ENCODE data around the gene CCDC167. TPM values are rescaled to one million over a fixed set of nuclear protein-coding genes. Genes with fewer than 3 reads are reported as not detected.

Gene CCDC167
- total RNA-seq, 3 donors from 2014 or later (not counting 1 experiment from before 2014, with no cell fraction given) = 10.2 to 27.4 (median 19.4) TPM

GRCh38 chr6:37514837-37515236, 15.1 kb upstream of the CCDC167 start:
- intact Hi-C loops (cut with micrococcal nuclease) = loop anchor here (5.0 kb wide), 1 partner anchor 83 kb away; the partner anchor contains the start of gene CMTR1
- Mint-ChIP-seq H3K4me1 (peaks cover 53 to 67% of the 10 kb centered on the region in 2 donors), H3K27me3 (ENCODE audit: low read depth in 2 of 2) (peaks cover 0 to 9% of the 10 kb centered on the region in 2 donors)

DNA sequence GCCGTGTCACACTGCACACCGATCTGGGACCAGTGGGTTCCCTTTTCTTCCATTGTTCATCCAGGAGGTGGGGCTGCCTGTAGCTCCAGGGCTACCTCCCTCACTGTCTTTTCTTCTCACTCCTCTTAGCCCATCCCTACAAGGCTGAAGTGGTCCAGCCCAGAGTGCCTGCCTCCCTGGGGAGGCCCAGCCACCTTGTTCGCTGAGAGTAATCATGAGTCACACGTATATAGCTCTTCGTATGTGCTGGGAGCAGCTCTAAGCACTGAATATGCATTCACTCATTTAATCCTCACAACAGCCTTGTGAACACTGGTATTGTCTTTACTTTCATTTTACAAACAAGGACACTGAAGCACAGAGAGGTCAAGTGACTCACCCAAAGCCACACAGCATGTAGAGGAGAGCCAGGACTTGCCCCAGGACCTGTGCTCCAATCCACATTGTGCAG, 14.7 kb upstream of the CCDC167 start:
- peaks cover 52 to 66% of the 10 kb centered on the region in 2 donors for H3K4me1 Mint-ChIP-seq
- TF ChIP-seq, protein P1, sequence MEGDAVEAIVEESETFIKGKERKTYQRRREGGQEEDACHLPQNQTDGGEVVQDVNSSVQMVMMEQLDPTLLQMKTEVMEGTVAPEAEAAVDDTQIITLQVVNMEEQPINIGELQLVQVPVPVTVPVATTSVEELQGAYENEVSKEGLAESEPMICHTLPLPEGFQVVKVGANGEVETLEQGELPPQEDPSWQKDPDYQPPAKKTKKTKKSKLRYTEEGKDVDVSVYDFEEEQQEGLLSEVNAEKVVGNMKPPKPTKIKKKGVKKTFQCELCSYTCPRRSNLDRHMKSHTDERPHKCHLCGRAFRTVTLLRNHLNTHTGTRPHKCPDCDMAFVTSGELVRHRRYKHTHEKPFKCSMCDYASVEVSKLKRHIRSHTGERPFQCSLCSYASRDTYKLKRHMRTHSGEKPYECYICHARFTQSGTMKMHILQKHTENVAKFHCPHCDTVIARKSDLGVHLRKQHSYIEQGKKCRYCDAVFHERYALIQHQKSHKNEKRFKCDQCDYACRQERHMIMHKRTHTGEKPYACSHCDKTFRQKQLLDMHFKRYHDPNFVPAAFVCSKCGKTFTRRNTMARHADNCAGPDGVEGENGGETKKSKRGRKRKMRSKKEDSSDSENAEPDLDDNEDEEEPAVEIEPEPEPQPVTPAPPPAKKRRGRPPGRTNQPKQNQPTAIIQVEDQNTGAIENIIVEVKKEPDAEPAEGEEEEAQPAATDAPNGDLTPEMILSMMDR (IDR thresholded peaks at IDR 0.05) = no peak
- H3K27me3 ChIP-seq (ENCODE audit: control insufficient read depth, insufficient read depth, low read length) = no peaks in the 10 kb centered on the region
- DNase-seq = peak in 1 of 2 donors; percentile 66
- no peaks in the 10 kb centered on the region for H3K9me3 ChIP-seq (ENCODE audit: control insufficient read depth, insufficient read depth, low read length)
- H3K36me3 ChIP-seq (ENCODE audit: control insufficient read depth, insufficient read depth, low read length) = no peaks in the 10 kb centered on the region
- H3K9me3 Mint-ChIP-seq = no peaks in the 10 kb centered on the region
- peak overlapping the region; percentile 90 to 96 for H3K27ac Mint-ChIP-seq
- peaks cover 68% of the 10 kb centered on the region for H3K4me1 ChIP-seq (ENCODE audit: control insufficient read depth, insufficient read depth, low read length)
- intact Hi-C loops (cut with micrococcal nuclease) = no loop called here
- no peak overlapping the region for H3K4me3 ChIP-seq (ENCODE audit: low read length)
- no peak overlapping the region for H3K4me3 Mint-ChIP-seq
- peak in 1 of 3 donors; percentile 11 for ATAC-seq
- peak overlapping the region; percentile 92 for H3K27ac ChIP-seq (ENCODE audit: low read length)
- no peaks in the 10 kb centered on the region for H3K36me3 Mint-ChIP-seq
- peaks cover 0 to 9% of the 10 kb centered on the region in 2 donors for H3K27me3 Mint-ChIP-seq (ENCODE audit: low read depth in 2 of 2)
- WGBS (ENCODE audit: insufficient coverage) = 72% methylated on average over 5 of the region's 5 CpGs

More at GRCh38 chr6:37514837-37515236, 15.1 kb upstream of the CCDC167 start:
- Histone ChIP-seq H3K9me3 (ENCODE audit: control insufficient read depth, insufficient read depth, low read length) (no peaks in the 10 kb centered on the region), H3K4me3 (ENCODE audit: low read length) (no peak overlapping the region), H3K27me3 (ENCODE audit: control insufficient read depth, insufficient read depth, low read length) (no peaks in the 10 kb centered on the region), H3K4me1 (ENCODE audit: control insufficient read depth, insufficient read depth, low read length) (peaks cover 69% of the 10 kb centered on the region), H3K27ac (ENCODE audit: low read length) (peak overlapping the region; percentile 92), H3K36me3 (ENCODE audit: control insufficient read depth, insufficient read depth, low read length) (no peaks in the 10 kb centered on the region)
- ATAC-seq (no peak), DNase-seq (peak in 1 of 2 donors; percentile 59)
- no peaks in the 10 kb centered on the region for H3K9me3 Mint-ChIP-seq
- peak overlapping the region; percentile 90 to 96 for H3K27ac Mint-ChIP-seq
- TF ChIP-seq, protein P1 (IDR thresholded peaks at IDR 0.05) = no peak
- H3K36me3 Mint-ChIP-seq = no peaks in the 10 kb centered on the region
- WGBS (ENCODE audit: insufficient coverage) = 90% methylated on average over 7 of the region's 7 CpGs
- no peak overlapping the region for H3K4me3 Mint-ChIP-seq

GRCh38 chr6:37513576-37513975, 13.9 kb upstream of the CCDC167 start:
- TF ChIP-seq, protein P1 (IDR thresholded peaks at IDR 0.05) = no peak
- H3K9me3 Mint-ChIP-seq = no peaks in the 10 kb centered on the region
- H3K4me3 Mint-ChIP-seq = peak overlapping the region; percentile 17
- peak overlapping the region; percentile 29 to 63 for H3K27ac Mint-ChIP-seq
- Histone ChIP-seq H3K4me3 (ENCODE audit: low read length) (no peak overlapping the region), H3K27me3 (ENCODE audit: control insufficient read depth, insufficient read depth, low read length) (no peaks in the 10 kb centered on the region), H3K9me3 (ENCODE audit: control insufficient read depth, insufficient read depth, low read length) (no peaks in the 10 kb centered on the region), H3K27ac (ENCODE audit: low read length) (no peak overlapping the region), H3K4me1 (ENCODE audit: control insufficient read depth, insufficient read depth, low read length) (peaks cover 61% of the 10 kb centered on the region), H3K36me3 (ENCODE audit: control insufficient read depth, insufficient read depth, low read length) (no peaks in the 10 kb centered on the region)
- DNase-seq = no peak
- H3K27me3 Mint-ChIP-seq (ENCODE audit: low read depth in 2 of 2) = peaks cover 0 to 9% of the 10 kb centered on the region in 2 donors
- ATAC-seq = no peak
- intact Hi-C loops (cut with micrococcal nuclease) = no loop called here
- 85% methylated on average over 10 of the region's 10 CpGs for WGBS (ENCODE audit: insufficient coverage)
- peaks cover 45 to 59% of the 10 kb centered on the region in 2 donors for H3K4me1 Mint-ChIP-seq
- no peaks in the 10 kb centered on the region for H3K36me3 Mint-ChIP-seq

DNA sequence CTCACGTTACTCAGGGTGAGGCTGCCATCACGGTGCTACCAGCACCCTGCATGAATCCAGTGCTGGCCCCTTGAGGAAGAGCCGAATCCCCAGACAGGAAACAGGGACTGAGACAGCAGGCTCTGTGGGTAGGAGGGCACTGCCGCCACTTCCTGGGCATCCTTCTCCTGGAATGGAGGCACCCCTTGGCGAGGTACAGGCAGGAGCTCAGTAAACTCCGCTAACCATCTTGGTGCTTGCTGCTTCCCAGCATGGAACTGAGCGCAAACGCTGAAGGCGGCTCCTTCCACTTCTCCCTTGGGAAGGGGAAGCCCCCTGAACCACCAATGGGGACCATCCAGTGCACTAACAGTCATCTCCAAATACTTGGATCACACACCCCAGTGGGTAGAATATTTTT, 13.5 kb upstream of the CCDC167 start:
- Mint-ChIP-seq H3K36me3 (no peaks in the 10 kb centered on the region), H3K4me1 (peaks cover 45 to 59% of the 10 kb centered on the region in 2 donors), H3K27me3 (ENCODE audit: low read depth in 2 of 2) (peaks cover 0 to 9% of the 10 kb centered on the region in 2 donors), H3K27ac (peak overlapping the region; percentile 29 to 63), H3K9me3 (no peaks in the 10 kb centered on the region), H3K4me3 (peak overlapping the region; percentile 17)
- H3K9me3 ChIP-seq (ENCODE audit: control insufficient read depth, insufficient read depth, low read length) = no peaks in the 10 kb centered on the region
- peaks cover 61% of the 10 kb centered on the region for H3K4me1 ChIP-seq (ENCODE audit: control insufficient read depth, insufficient read depth, low read length)
- no peak for DNase-seq
- TF ChIP-seq, protein P1 (IDR thresholded peaks at IDR 0.05) = no peak
- intact Hi-C loops (cut with micrococcal nuclease) = no loop called here
- no peaks in the 10 kb centered on the region for H3K27me3 ChIP-seq (ENCODE audit: control insufficient read depth, insufficient read depth, low read length)
- 71% methylated on average over 9 of the region's 9 CpGs for WGBS (ENCODE audit: insufficient coverage)
- no peak overlapping the region for H3K27ac ChIP-seq (ENCODE audit: low read length)
- no peak overlapping the region for H3K4me3 ChIP-seq (ENCODE audit: low read length)
- ATAC-seq = no peak
- no peaks in the 10 kb centered on the region for H3K36me3 ChIP-seq (ENCODE audit: control insufficient read depth, insufficient read depth, low read length)
